CD4-positive, alpha-beta T cell treated with Interleukin-4 for 4 hours (primary cell): Measurements from ENCODE around the gene ZNF32.

Experiments used
- DNase-seq: peaks from one replicate; pipeline ENCODE4 v3.0.0-alpha.2; 2020

Gene ZNF32, protein sequence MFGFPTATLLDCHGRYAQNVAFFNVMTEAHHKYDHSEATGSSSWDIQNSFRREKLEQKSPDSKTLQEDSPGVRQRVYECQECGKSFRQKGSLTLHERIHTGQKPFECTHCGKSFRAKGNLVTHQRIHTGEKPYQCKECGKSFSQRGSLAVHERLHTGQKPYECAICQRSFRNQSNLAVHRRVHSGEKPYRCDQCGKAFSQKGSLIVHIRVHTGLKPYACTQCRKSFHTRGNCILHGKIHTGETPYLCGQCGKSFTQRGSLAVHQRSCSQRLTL

GRCh38 chr10:43648398-43649184 is at the start of gene ZNF32:
TSS of gene ZNF32 (minus strand) at chr10:43648881. CDS start at chr10:43646133, 2,748 bp downstream.
- peak; percentile 81 for DNase-seq

DNA sequence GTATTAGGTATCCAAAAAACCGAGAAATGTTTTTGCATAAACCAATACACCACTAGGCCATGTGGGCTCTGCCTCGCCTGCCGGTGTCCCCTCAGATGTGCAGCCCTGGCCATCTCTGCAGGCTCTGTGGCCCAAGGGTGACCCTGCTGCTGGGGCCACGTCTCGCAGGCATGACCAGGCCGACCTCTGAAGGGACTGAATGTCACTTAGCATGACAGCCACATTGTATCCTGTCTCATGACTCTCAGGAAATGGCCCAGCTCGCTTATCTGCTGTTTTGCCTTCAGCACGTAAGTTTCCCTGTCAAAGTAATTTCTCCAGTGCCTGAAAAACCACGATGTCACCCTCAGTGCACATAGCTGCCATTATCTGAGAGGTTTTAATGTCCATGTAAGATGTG is 49.5 kb upstream of the ZNF32 start:
- DNase-seq, result no peak

GRCh38 chr10:43696909-43697483 is 48.3 kb upstream of the ZNF32 start:
- DNase-seq, result no peak

GRCh38 chr10:43695730-43696129 is 47.0 kb upstream of the ZNF32 start:
- no peak for DNase-seq

DNA sequence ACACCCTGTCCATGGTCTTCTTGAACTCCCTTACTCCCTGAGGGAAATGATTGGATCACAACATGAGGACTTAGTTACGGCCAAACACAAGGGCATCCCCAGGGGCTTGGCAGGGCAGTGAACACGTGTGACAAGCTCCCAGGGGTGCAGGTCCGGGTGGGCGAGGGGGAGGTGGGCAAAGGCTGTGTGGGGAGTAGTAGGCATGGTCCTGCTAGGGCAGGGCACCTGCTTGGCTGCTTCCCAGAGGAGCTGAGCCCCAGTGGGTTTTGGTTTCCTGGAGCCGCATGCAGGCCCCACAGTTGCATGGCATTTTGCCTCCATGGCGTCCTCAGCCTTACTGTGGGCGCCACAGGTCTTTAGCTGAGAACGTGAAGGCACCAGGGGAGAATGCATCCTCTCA is 46.6 kb upstream of the ZNF32 start:
- no peak for DNase-seq

GRCh38 chr10:43694526-43694925 is 45.8 kb upstream of the ZNF32 start:
- DNase-seq, result no peak

DNA sequence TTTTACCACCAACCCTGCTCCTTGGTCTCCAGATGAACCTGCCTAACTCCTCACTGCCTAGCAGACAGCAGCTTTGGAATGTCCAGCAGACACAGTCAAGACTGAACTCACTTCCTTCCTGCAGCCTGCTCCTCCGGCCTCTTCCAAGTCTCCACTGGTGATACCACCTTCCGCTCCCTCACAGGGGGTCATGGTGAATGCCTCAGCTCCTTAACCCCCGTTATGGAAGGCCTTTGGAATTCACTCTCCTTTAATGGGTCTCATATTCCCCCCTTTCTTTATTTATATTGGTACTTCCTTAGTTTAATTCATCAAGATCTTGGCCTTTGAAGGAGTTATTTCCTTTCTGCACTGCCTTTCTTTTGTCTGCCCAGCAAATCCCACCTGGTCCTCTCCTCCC is 44.9 kb upstream of the ZNF32 start:
- no peak for DNase-seq

GRCh38 chr10:43692051-43692825 is 43.6 kb upstream of the ZNF32 start:
- no peak for DNase-seq

GRCh38 chr10:43691485-43691884 is 42.8 kb upstream of the ZNF32 start:
- no peak for DNase-seq

GRCh38 chr10:43689955-43690771 is 41.5 kb upstream of the ZNF32 start:
- peak; percentile 81 for DNase-seq

DNA sequence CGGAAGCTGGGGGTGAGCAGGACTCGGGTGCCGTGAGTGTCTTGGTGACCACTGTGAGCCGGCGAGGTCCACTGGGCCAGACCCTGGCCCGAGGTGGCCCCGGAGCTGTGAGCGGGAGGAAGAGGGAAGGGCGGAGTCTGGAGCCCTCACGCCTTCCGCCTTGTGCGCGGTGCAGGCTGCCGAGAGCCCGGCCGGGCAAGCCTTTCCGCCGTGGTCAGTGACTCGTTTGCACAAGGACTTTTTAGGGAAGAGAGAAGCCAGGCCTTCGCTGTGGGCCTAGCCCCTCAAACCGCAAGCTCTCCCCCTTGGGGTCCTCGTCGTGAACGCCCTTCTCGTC is 40.9 kb upstream of the ZNF32 start:
- peak; percentile 3 for DNase-seq

DNA sequence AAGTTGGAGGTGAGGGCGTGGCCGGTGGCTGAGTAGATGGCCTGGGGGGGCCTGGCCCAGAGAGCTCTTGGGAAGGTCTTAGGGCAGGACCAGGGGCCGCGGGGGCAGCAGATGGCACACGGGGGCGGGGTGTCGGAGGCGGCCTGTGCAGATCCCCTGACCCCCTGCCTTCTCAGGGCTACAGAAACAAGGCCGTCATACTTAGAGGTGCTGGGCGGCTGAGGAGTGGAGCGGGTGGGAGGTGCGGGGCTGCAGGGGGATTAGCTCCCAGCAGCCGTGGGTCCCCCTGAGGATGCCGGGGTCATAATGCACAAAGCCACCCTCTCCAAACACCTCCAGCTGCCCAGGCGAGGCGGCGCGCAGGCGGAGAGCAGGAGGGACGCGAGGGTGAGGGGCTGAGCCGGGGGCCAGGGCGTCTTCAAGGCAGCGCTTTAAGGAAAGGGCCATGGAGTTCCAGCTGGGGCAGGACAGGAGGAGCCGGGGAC is 40.4 kb upstream of the ZNF32 start:
- no peak for DNase-seq

DNA sequence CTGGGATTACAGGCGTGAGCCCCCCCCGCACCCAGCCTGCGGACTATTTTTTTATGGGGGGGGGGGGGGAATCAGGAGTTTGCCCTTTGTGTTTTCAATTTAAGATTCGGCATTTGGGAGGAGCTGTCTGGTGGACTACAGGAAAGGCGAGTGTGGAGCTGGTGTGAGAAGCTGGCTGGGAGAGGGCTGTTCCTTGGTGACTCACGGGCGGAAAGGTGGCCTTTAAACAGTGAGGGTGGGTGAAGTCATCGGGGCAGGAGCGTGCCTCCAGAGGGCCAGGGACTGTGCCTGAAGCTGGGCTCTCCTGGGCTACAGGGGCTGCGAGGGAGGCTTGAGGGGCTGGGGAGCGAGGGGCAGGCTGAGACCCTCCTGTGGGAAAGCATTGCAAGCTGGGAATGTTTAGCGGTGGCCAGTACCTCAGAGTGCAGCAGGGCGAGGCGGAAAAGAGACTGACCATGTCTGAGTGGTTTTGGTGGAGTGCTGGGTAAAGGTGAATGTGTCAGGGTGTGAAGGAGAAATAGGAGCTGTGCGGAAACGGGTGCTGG is 39.7 kb upstream of the ZNF32 start:
- no peak for DNase-seq

DNA sequence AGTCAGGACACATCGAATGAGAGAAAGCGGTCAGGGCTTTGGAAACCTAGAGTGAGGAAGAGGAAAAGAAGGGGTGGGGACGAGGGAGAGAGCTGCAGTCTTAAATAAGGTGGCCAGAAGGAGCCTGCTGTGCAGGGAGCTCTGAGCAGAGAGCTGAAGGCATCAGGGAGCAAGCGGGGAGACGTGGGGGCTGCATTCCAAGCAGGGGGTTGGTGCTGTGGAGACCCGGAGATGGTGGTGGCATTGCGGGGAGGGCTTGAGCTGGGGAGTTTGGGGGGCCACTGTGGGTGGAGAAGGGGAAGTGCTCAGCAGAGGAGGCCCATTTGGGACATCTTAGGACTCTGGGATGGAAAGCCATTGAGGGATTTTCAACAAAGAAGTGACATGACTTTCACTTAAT is 38.7 kb upstream of the ZNF32 start:
- no peak for DNase-seq

GRCh38 chr10:43686414-43686813 is 37.7 kb upstream of the ZNF32 start:
- no peak for DNase-seq

DNA sequence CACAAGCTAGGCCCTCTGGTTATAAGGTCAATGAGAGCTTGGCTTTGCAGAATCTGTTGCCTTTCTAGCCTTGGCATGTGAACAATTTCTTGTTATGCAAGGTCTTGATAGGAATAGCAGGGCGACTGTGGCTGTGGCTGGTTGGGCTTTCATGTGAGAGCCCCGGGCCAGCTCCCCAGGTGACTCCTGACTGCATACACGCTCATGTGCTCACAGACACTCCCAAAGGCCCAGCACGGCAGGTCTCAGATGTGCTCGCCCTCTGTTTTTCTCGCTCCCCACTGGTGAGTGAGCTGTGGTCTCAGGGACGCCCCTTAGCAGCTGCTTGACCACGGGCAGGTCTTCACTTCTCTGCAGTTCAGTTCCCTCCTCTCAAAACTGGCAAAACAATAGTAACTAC is 37.1 kb upstream of the ZNF32 start:
- no peak for DNase-seq

- DNase-seq, result no peak
Measured at GRCh38 chr10:43684292-43684559, 35.5 kb upstream of the ZNF32 start.

DNA sequence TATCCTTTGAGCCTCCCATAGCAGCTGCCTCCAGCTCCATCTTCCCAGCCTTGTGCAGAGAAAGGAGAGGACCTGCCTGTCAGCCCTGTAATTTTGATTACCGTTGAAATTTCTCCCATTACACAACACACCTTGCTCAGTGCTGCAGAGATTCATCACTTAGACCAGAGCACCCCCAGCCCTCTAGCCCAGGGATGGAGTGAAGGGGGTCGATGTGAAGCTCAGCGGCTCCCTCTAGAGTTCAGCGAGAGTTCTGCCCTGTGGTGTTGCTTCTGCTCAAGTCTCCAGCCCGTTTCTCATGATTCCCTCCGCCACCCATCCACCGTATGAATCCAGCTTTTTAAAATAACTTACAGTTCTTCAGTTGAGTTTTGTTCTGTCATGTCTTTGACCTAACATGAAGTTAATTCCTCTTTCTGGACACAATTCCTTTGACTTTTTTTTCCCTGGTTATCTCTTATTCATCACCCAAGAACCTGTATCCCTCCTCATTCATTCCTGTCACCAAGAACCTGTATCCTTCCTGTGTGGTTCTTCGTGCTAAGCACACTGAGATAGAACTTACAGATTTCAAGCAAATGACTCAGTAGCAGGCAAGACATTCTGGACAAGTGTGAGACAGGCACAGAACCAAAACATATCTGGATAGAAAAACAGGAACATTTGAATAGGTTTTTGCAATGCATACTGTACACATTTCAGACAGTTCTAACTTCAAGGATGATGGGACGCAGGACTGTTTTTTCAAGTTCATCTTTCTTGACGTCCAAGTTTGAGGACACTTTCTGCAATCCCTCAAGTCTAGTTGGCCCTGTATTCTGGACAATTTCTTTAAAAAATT is 35.0 kb upstream of the ZNF32 start:
- DNase-seq, result peak; percentile 16

DNA sequence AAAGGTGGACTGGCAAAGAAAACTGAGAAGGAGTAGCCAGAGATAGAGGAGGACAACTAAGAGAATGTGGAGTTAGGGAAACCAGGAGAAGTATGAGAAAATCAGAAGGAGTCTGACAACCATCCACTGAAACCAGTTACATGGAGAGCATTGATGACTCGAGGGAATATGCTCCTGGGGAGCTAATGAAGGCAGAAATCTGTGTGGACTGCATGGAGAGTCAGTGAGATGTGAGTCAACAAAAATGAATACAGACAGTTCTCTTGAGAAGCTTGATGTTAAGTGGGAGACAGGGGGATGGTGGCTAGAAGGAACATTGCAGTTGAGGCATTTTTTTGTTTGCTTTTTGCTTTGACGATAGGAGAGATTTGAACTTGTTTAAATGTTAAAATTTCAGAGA is 34.3 kb upstream of the ZNF32 start:
- DNase-seq, result no peak

DNA sequence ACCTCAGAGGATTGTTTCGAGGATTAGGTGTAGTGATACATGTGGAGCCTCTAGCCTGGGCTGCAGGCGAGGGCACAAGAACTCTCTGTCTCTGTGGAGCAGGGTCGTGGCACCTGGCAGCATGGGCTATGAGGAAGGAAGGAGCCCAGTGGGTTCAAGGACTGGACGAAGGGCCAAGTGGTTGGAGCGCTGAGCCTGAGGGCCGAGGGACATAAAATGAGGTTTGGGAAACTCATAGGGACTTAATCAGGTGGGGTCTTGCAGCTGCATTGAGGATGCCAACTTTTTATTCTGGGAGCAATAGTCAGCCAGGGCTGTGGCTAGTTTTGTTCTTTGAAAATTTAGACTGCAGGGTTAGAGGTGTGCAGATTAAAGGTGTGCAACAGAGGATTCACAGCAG is 33.0 kb upstream of the ZNF32 start:
- DNase-seq, result no peak

- DNase-seq, result no peak
Measured at GRCh38 chr10:43681220-43681619, 32.5 kb upstream of the ZNF32 start.

GRCh38 chr10:43680035-43680434 is 31.4 kb upstream of the ZNF32 start:
- no peak for DNase-seq
